ENCODE data around the gene TMEM176B.

The TMEM176B gene

DNA sequence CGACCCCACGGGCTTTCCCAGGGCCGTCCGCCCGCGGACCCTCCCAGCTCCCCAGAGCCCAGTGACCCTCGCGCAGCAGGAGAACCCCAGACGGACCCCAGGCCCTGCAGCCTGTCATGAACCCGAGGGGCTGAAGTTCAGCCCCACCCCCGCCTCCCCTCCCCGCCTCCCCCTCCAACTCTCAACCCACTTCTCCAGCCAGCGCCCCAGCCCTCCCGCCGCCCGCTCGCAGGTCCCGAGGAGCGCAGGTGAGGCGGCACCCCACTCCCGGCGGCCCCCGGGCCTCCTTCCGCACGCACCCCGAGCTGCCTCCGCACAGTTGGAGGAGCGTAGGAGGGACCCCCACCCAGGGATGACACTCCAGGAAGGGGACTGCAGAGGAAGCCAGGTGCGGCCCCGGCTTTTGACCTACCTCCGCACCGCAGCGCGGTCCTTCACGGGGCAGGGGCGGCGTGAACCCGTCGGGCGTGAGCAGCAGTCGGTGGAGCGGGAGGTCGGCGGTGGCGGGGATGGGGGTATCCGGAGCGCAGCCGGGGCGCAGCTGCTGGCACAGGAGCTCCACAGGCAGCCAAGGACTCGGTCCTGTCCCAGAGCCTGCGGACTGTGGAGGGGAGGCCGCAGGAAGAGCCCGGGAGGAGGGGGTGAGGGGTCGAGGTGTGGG is 547 bp upstream of the TMEM176B start, which contains the start of gene TMEM176A:
TSS of gene TMEM176A (plus strand) at position 189 of the 661 bp plus-strand sequence. CDS start 782 bp downstream, outside the sequence.
- TF ChIP-seq, protein P1, sequence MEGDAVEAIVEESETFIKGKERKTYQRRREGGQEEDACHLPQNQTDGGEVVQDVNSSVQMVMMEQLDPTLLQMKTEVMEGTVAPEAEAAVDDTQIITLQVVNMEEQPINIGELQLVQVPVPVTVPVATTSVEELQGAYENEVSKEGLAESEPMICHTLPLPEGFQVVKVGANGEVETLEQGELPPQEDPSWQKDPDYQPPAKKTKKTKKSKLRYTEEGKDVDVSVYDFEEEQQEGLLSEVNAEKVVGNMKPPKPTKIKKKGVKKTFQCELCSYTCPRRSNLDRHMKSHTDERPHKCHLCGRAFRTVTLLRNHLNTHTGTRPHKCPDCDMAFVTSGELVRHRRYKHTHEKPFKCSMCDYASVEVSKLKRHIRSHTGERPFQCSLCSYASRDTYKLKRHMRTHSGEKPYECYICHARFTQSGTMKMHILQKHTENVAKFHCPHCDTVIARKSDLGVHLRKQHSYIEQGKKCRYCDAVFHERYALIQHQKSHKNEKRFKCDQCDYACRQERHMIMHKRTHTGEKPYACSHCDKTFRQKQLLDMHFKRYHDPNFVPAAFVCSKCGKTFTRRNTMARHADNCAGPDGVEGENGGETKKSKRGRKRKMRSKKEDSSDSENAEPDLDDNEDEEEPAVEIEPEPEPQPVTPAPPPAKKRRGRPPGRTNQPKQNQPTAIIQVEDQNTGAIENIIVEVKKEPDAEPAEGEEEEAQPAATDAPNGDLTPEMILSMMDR (conservative IDR thresholded peaks at IDR 0.05; ENCODE audit: low read length), result no peak
- no peak within 1 kb of the TSS for H3K4me3 ChIP-seq (ENCODE audit: low read length)
- no peak for DNase-seq (ENCODE audit: low read depth)

DNA sequence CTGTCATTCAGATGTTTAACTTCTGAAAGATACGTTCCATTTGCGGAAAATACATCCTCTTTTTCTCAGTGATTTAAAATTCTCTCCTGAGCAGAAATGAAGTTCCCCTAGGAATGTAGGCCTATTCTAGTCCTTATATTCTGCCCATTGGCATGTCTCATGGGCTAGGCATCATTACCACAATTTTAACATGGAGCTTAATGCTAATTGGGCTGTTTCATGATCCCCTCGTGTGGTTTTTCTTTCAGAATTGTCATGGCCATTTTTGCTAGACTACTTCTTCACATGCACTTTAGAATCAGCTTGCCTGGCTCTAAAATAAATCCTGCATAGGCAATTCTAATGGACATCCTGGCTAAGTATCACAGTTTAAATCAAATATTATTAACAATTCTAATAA is 1.0 kb downstream of the TMEM176B start:
- no peak overlapping the region for H3K4me3 ChIP-seq (ENCODE audit: low read length)
- TF ChIP-seq, protein P1 (conservative IDR thresholded peaks at IDR 0.05; ENCODE audit: low read length), result no peak
- no peak for DNase-seq (ENCODE audit: low read depth)

DNA sequence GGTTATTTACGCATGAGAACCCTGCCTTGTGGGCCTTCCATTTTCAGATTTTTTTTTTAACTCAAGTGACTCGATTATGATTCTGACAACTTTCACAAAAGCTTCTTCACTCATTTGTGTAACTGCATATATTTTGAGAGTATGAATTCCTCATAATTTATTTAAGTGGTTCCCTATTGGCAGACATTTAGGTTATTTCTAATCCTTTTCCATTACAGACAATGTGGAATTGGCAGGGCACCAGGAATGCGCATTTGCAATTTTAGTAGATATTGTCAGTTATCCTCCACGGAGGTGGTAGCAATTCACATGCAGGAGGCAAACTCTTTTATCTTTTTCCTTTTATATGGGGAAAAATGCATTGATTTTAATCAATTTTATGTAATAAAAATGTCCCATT is 2.5 kb downstream of the TMEM176B start:
- no peak for DNase-seq (ENCODE audit: low read depth)
- H3K4me3 ChIP-seq (ENCODE audit: low read length), result no peak overlapping the region
- TF ChIP-seq, protein P1 (conservative IDR thresholded peaks at IDR 0.05; ENCODE audit: low read length), result no peak

DNA sequence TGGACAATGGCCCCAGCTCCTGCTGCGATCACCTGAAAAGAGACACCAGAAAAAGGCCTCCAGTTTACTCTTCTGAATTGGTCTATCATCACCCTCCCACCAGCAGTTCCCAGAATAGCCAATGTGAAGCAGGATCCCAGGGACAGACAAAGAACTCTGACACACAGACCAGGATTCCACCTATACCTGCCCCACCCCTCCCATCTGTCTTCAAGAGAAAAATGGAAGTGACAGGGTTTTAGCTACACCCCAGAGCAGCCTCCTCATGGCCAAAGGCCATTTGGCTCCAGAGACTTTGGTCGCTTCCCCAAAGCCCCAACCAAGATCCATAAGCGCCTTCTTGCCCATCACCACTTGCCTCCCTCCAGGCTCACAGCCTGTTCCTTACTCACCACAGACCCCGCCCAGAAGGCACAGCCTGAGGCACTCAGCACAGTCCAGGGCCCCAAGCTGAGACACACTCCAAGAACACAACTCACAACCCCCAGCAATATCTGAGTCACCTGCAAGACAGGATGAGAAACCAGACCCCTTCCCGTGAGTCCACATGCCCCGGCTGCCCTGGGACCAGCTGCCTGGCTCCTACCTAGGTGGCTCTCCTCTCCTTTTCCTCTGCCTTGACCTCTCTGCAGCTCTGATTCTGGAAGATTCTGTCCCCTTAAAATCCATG is 6.5 kb downstream of the TMEM176B start:
- no peak for DNase-seq (ENCODE audit: low read depth)
- H3K4me3 ChIP-seq (ENCODE audit: low read length), result no peak overlapping the region
- TF ChIP-seq, protein P1 (conservative IDR thresholded peaks at IDR 0.05; ENCODE audit: low read length), result no peak

DNA sequence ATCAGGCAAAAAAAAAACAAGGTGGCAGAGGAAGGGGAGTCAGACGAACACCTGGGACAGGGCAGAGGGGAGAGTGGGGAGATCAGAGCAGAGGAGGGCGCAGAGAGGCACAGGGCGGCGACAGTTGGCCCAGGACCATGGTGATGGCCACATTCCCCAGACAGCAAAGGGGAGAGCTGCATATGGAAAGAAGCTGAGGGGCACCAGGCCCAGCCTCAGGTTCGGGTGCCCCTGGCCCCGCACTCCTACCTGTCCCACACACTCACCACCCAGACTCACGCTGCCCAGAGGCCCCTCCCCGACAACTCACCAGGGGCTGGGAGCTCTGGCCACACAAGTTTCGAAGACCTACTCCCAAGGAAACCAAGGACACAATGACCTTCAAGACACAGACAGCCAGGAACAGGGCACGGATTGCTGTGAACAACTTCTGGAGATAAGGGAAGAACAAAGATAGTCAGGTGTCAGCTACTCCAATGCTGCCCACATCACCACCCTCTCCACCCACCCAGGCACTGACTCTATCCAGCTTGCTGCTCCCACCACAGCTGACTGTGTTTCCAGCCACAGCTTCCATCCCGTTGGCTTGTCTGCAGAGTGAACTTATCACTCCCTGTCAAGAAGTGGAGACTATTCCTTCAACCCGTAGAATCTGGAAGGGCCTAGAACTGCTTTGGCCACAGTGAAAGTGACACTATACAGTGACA is 8.3 kb downstream of the TMEM176B start:
- TF ChIP-seq, protein P1 (conservative IDR thresholded peaks at IDR 0.05; ENCODE audit: low read length), result no peak
- no peak for DNase-seq (ENCODE audit: low read depth)
- no peak overlapping the region for H3K4me3 ChIP-seq (ENCODE audit: low read length)

DNA sequence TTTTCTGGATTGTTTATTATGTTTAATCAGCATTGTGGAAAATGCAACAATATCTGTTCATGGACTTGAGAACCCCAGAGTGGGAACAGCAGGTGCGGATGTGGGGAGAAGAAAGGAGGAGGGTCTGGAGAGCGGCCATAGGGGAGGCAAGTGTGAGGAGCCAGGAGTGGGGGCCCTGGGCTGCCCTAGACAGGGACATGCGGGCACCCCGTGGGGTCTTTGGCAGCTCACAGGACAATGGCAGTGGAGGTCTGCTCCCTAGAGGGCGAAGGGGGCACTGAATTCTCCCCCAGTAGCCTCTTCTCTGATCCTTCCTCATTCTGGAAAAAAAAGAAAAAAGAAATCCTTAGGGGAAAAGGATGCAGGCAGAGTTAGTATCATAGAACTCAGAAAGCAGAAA is 8.9 kb downstream of the TMEM176B start:
- H3K4me3 ChIP-seq (ENCODE audit: low read length), result no peak overlapping the region
- TF ChIP-seq, protein P1 (conservative IDR thresholded peaks at IDR 0.05; ENCODE audit: low read length), result no peak
- no peak for DNase-seq (ENCODE audit: low read depth)
